Pancreas (tissue), 10 donors: ENCODE measurements around the gene MAPKAPK2. TPM values are rescaled to one million over a fixed set of nuclear protein-coding genes. Genes with fewer than 3 reads are reported as not detected.

Source experiments
- ATAC-seq, 4 donors: fragments of 200-7000 bp; cut with Tn5 transposase; one replicate each; pipeline versions ENCODE4 v1.8.0 to v1.9.1; 2020; ENCODE audit warnings: mild to moderate bottlenecking in 4 of 4, moderate library complexity in 4 of 4
- DNase-seq, 6 donors: peaks; one replicate each; pipeline ENCODE4 v3.0.0-alpha.2; 2020
- FAIRE-seq: peaks from 2 replicates; lab custom pipeline; 2012; peaks lifted over from hg19 to GRCh38; lab: Jason Lieb, UNC
- H3K27ac ChIP-seq, 4 donors: fragments of 200-600 bp; sonication (generic); 1 replicate in 3 of 4; 2 replicates in 1 of 4; pipeline versions ENCODE4 v1.5.0 to v1.8.0; 2020
- H3K27me3 ChIP-seq, 4 donors: fragments of 200-600 bp; one replicate each; pipeline ENCODE4 v1.8.0; 2021
- H3K36me3 ChIP-seq, 3 donors: fragments of 200-600 bp; sonication (generic) in 1 of 3; one replicate each; pipeline versions ENCODE4 v1.5.0 to v1.8.0; 2020 to 2021
- H3K4me1 ChIP-seq, 3 donors: fragments of 200-600 bp; one replicate each; pipeline ENCODE4 v1.8.0; 2021
- H3K4me3 ChIP-seq, 4 donors: fragments of 200-600 bp; sonication (generic) in 2 of 4; one replicate each; pipeline versions ENCODE4 v1.5.0 to v1.8.0; 2020 to 2021
- H3K9me3 ChIP-seq, 4 donors: fragments of 200-600 bp; one replicate each; pipeline ENCODE4 v1.8.0; 2021
- WGBS, 2 donors: extraction: QIAGEN DNeasy Blood & Tissue Kit; methylation state at CpG; one replicate each; pipeline ENCODE4 v1.1.7; 2013; 5-methylcytosine and 5-hydroxymethylcytosine counted together
- intact Hi-C, 3 donors: fragments of 100-400 bp; cut with DNase I; formaldehyde crosslinking; loops; one replicate each; pipeline versions ENCODE4 v1.11.1 to v1.14.2; 2022
- polyA plus RNA-seq, 2 donors: library from polyadenylated mRNA; stranded (reverse); fragments of 200-250 nt; gene quantifications; one replicate each; pipeline ENCODE4 v1.2.3, GENCODE V29; 2013
- total RNA-seq, 6 donors: library from RNA; stranded (reverse); fragmentation: NEBNext Ultra II Directional in 4 of 6; extraction: Animal tissue kit (Norgen Biotek cat#: 25700) in 4 of 6; gene quantifications; one replicate each; pipeline versions ENCODE4 v1.2.1 to v1.2.4, GENCODE V29; 2021 to 2023
- TF ChIP-seq, protein P1 (sequence below), 4 donors: fragments of 200-600 bp; sonication (generic) in 3 of 4; IDR thresholded peaks; one replicate each; pipeline versions ENCODE4 v1.5.0 to v1.8.0; 2021; ENCODE audit warnings: antibody characterized with exemption in 4 of 4
- donor health status: healthy with polysubstance abuse.
- donor health status: DM: no; HTN: no; CAD: no; lungs with moderate emphysema.
- donor health status: DM: no; HTN: no; CAD: no.
- donor health status: control.
- donor health status: control.
- donor health status: Bipolar disorder and iron deficiency.
- donor health status: DM: yes; HTN: yes; CAD: no.
- donor health status: DM: no; HTN: no; CAD: no.
- donor health status: DM: no; HTN: no; CAD: no.
- donor health status: DM: yes; HTN: yes; CAD: no.

The MAPKAPK2 gene
- total and polyA plus RNA-seq, 8 donors = 28.3 to 55.7 (median 35.1) TPM

GRCh38 chr1:206745301-206745700 lies 60.6 kb downstream of the MAPKAPK2 start:
- H3K9me3 ChIP-seq = no peaks in the 10 kb centered on the region
- intact Hi-C loops = no loop called here
- no peak overlapping the region for H3K27ac ChIP-seq
- DNase-seq = no peak
- H3K36me3 ChIP-seq = no peaks in the 10 kb centered on the region
- FAIRE-seq = no peak
- H3K4me1 ChIP-seq = no peaks in the 10 kb centered on the region
- ATAC-seq = no peak
- no peak overlapping the region for H3K4me3 ChIP-seq
- TF ChIP-seq, protein P1, sequence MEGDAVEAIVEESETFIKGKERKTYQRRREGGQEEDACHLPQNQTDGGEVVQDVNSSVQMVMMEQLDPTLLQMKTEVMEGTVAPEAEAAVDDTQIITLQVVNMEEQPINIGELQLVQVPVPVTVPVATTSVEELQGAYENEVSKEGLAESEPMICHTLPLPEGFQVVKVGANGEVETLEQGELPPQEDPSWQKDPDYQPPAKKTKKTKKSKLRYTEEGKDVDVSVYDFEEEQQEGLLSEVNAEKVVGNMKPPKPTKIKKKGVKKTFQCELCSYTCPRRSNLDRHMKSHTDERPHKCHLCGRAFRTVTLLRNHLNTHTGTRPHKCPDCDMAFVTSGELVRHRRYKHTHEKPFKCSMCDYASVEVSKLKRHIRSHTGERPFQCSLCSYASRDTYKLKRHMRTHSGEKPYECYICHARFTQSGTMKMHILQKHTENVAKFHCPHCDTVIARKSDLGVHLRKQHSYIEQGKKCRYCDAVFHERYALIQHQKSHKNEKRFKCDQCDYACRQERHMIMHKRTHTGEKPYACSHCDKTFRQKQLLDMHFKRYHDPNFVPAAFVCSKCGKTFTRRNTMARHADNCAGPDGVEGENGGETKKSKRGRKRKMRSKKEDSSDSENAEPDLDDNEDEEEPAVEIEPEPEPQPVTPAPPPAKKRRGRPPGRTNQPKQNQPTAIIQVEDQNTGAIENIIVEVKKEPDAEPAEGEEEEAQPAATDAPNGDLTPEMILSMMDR (IDR thresholded peaks at IDR 0.05) = no peak
- 95 to 97% methylated on average over 1 of the region's 1 CpG for WGBS, 2 donors
- no peaks in the 10 kb centered on the region for H3K27me3 ChIP-seq

GRCh38 chr1:206748348-206749030 lies 63.8 kb downstream of the MAPKAPK2 start:
- DNase-seq = no peak
- Histone ChIP-seq H3K36me3 (no peaks in the 10 kb centered on the region), H3K27me3 (no peaks in the 10 kb centered on the region), H3K4me3 (no peak overlapping the region), H3K9me3 (no peaks in the 10 kb centered on the region), H3K27ac (no peak overlapping the region), H3K4me1 (no peaks in the 10 kb centered on the region)
- 48 to 50% methylated on average over 3 of the region's 3 CpGs for WGBS, 2 donors
- no peak for FAIRE-seq
- ATAC-seq = no peak
- intact Hi-C loops = no loop called here
- TF ChIP-seq, protein P1 (IDR thresholded peaks at IDR 0.05) = no peak

GRCh38 chr1:206751891-206752290 lies 67.2 kb downstream of the MAPKAPK2 start:
- DNase-seq = no peak
- TF ChIP-seq, protein P1 (IDR thresholded peaks at IDR 0.05) = no peak
- no peaks in the 10 kb centered on the region for H3K36me3 ChIP-seq
- H3K4me3 ChIP-seq = no peak overlapping the region
- H3K9me3 ChIP-seq = no peaks in the 10 kb centered on the region
- no peak for ATAC-seq
- FAIRE-seq = no peak
- H3K27me3 ChIP-seq = no peaks in the 10 kb centered on the region
- intact Hi-C loops = no loop called here
- 56 to 67% methylated on average over 5 of the region's 5 CpGs for WGBS, 2 donors
- H3K27ac ChIP-seq = no peak overlapping the region
- no peaks in the 10 kb centered on the region for H3K4me1 ChIP-seq

- H3K36me3 ChIP-seq = no peaks in the 10 kb centered on the region
- H3K9me3 ChIP-seq = no peaks in the 10 kb centered on the region
- no peak for DNase-seq
- WGBS, 2 donors = 66 to 84% methylated on average over 2 of the region's 2 CpGs
- no peak for ATAC-seq
- H3K27me3 ChIP-seq = no peaks in the 10 kb centered on the region
- H3K4me1 ChIP-seq = no peaks in the 10 kb centered on the region
- intact Hi-C loops = no loop called here
- no peak overlapping the region for H3K4me3 ChIP-seq
- H3K27ac ChIP-seq = no peak overlapping the region
- no peak for FAIRE-seq
- TF ChIP-seq, protein P1 (IDR thresholded peaks at IDR 0.05) = no peak
Measured at GRCh38 chr1:206752481-206752880, 67.8 kb downstream of the MAPKAPK2 start.

- intact Hi-C loops = no loop called here
- FAIRE-seq = no peak
Measured at GRCh38 chr1:206753141-206753540, 68.4 kb downstream of the MAPKAPK2 start.

More at GRCh38 chr1:206753141-206753540, 68.4 kb downstream of the MAPKAPK2 start:
- 93 to 94% methylated on average over 3 of the region's 3 CpGs for WGBS, 2 donors
- TF ChIP-seq, protein P1 (IDR thresholded peaks at IDR 0.05) = no peak
- H3K4me1 ChIP-seq = no peaks in the 10 kb centered on the region
- H3K4me3 ChIP-seq = no peak overlapping the region
- H3K36me3 ChIP-seq = no peaks in the 10 kb centered on the region
- ATAC-seq (peak in 1 of 4 donors; percentile 21), DNase-seq (no peak)
- H3K27ac ChIP-seq = no peak overlapping the region
- H3K27me3 ChIP-seq = no peaks in the 10 kb centered on the region
- H3K9me3 ChIP-seq = no peaks in the 10 kb centered on the region
